Keratinocyte (primary cell): Measurements from ENCODE around the gene DLGAP1. TPM values are rescaled to one million over a fixed set of nuclear protein-coding genes. Genes with fewer than 3 reads are reported as not detected.

Experiments used
- DNase-seq: peaks from one replicate; pipeline ENCODE4 v3.0.0-alpha.2; 2011; ENCODE audit warnings: low read depth, missing footprints, low spot score
- FAIRE-seq: peaks from 2 replicates; lab custom pipeline; 2011; peaks lifted over from hg19 to GRCh38; lab: Jason Lieb, UNC
- H2AFZ ChIP-seq: 2 replicates; pipeline ENCODE4 v1.6.0; 2012; ENCODE audit warnings: low read length, control low read depth, inconsistent platforms; ENCODE audit not compliant: control insufficient read depth
- H3K27ac ChIP-seq: 2 replicates; pipeline ENCODE4 v1.5.1; 2011; ENCODE audit warnings: low read length; ENCODE audit not compliant: control insufficient read depth, insufficient read depth
- H3K27me3 ChIP-seq: 3 replicates; pipeline ENCODE4 v1.6.0; 2011; ENCODE audit warnings: low read length; ENCODE audit not compliant: control insufficient read depth, insufficient read depth; ENCODE audit errors: extremely low read depth
- H3K36me3 ChIP-seq, 2 experiments: 2 replicates in 1 of 2; 3 replicates in 1 of 2; pipeline ENCODE4 v1.5.1; 2011; ENCODE audit warnings: low read length in 2 of 2, mild to moderate bottlenecking in 1 of 2; ENCODE audit not compliant: control insufficient read depth in 2 of 2, insufficient read depth in 2 of 2; ENCODE audit errors: extremely low read depth in 1 of 2
- H3K4me1 ChIP-seq: 3 replicates; pipeline ENCODE4 v1.5.1; 2011; ENCODE audit warnings: low read length; ENCODE audit not compliant: control insufficient read depth, insufficient read depth; ENCODE audit errors: extremely low read depth
- H3K4me2 ChIP-seq: 3 replicates; pipeline ENCODE4 v1.6.0; 2011; ENCODE audit warnings: low read depth, low read length; ENCODE audit not compliant: control insufficient read depth, insufficient read depth; ENCODE audit errors: extremely low read depth
- H3K4me3 ChIP-seq, 3 experiments: fragments of 200-600 bp in 1 of 3; sonication (generic) in 1 of 3; 2 replicates in 2 of 3; 3 replicates in 1 of 3; pipeline ENCODE4 v1.5.1; 2011 to 2016; ENCODE audit warnings: low read length in 3 of 3, mild to moderate bottlenecking in 3 of 3, control low read depth in 2 of 3, inconsistent platforms in 1 of 3, low read depth in 1 of 3, mixed read lengths in 1 of 3, mixed run types in 1 of 3, moderate library complexity in 1 of 3; ENCODE audit not compliant: control insufficient read depth in 2 of 3, insufficient read depth in 2 of 3; ENCODE audit errors: extremely low read depth in 1 of 3
- H3K79me2 ChIP-seq: 2 replicates; pipeline ENCODE4 v1.6.0; 2012; ENCODE audit warnings: low read length; ENCODE audit not compliant: control insufficient read depth, insufficient read depth
- H3K9ac ChIP-seq: 3 replicates; pipeline ENCODE4 v1.6.0; 2011; ENCODE audit warnings: low read length; ENCODE audit not compliant: control insufficient read depth, insufficient read depth; ENCODE audit errors: extremely low read depth
- H3K9me1 ChIP-seq: 3 replicates; pipeline ENCODE4 v1.6.0; 2011; ENCODE audit warnings: low read length; ENCODE audit not compliant: control insufficient read depth, insufficient read depth; ENCODE audit errors: extremely low read depth
- H3K9me3 ChIP-seq: 2 replicates; pipeline ENCODE4 v1.5.1; 2012; ENCODE audit warnings: low read depth, low read length; ENCODE audit not compliant: control insufficient read depth
- H4K20me1 ChIP-seq: 3 replicates; pipeline ENCODE4 v1.6.0; 2011; ENCODE audit warnings: low read length; ENCODE audit not compliant: control insufficient read depth, insufficient read depth; ENCODE audit errors: extremely low read depth
- EZH2 ChIP-seq: IDR thresholded peaks from one replicate; pipeline ENCODE4 v1.6.1; 2012; ENCODE audit warnings: inconsistent platforms, mild to moderate bottlenecking, low read length, moderate library complexity
- dilution Hi-C: fragments of 300-500 bp; cut with MboI; formaldehyde crosslinking; loops from one replicate; pipeline ENCODE4 v1.7.0; 2020; ENCODE audit warnings: low sequenced_read_pairs; ENCODE audit not compliant: extremely low pct_ligation_motif_present
- polyA plus RNA-seq, 5 experiments: library from polyadenylated mRNA; depleted of rRNA in 3 of 5; stranded (reverse) in 3 of 5; stranded (forward) in 1 of 5; unstranded in 1 of 5; fragments of >200 nt; gene quantifications; 1 replicate in 1 of 5; 2 replicates in 3 of 5; 3 replicates in 1 of 5; pipeline versions ENCODE4 v1.2.1 to v1.2.3, GENCODE V29; 2011 to 2012; ENCODE audit warnings: missing spikeins in 2 of 5, low read depth in 1 of 5, low replicate concordance in 1 of 5
- TF ChIP-seq, protein P1 (sequence below), 3 experiments: IDR thresholded peaks in 1 of 3; conservative IDR thresholded peaks in 1 of 3; optimal IDR thresholded peaks in 1 of 3; 2 replicates in 2 of 3; 3 replicates in 1 of 3; pipeline versions ENCODE3 to v1.5.1; 2011; ENCODE audit warnings: low read length in 3 of 3, mild to moderate bottlenecking in 3 of 3, moderate library complexity in 2 of 3, control low read depth in 1 of 3, inconsistent platforms in 1 of 3; ENCODE audit not compliant: insufficient read depth in 2 of 3; ENCODE audit errors: extremely low read depth in 1 of 3

Gene DLGAP1
- polyA plus RNA-seq, 1 donor (not counting 4 experiments of a cell fraction or from before 2014, with no cell fraction given), result not detected

DNA sequence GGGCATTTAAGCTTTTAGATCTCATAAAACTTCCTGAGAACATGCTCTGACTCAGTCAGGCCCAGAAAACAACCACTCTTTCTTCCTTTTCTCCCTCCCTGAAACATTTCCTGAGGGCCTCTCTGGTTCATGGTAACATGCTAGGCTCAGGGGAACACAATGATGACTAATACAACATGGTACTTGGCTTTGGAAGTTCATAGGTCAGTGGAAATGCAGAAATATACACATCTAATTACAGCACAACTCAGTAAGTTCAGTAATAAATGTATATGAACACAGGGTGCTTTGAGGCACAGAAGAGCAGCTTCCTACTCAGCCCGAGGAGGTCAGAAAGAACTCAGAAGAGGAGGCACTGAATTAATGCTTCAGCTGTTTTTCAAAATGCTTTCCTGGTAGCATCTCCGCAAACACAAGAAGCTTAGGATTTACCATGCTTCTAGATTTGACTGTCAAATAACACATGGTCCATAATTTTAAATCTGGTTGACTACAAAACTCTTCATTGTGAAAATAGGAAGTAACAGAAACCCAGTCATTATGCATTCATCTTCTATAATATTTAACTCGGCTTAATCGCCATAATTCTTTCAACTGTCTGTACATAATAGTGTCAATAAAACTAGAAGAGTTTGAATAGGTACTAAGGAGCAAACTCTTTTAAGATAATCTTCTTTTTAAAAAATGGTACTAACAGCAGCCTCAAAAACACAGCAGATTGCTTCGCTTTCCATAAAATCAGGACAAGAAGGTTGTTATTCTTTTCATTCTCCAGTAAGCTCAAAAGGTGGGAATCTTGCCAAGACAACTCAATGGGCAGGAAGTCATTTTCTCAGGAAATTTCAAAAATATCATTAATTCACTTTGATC lies 251.3 kb downstream of the DLGAP1 start:
- Histone ChIP-seq H3K27me3 (no peaks in the 10 kb centered on the region), H3K4me3 (no peak overlapping the region), H3K9me3 (peaks cover 3% of the 10 kb centered on the region), H4K20me1 (no peaks in the 10 kb centered on the region), H2AFZ (no peak overlapping the region), H3K4me2 (no peak overlapping the region), H3K9me1 (no peaks in the 10 kb centered on the region), H3K4me1 (no peaks in the 10 kb centered on the region), H3K9ac (no peak overlapping the region), H3K36me3 (no peaks in the 10 kb centered on the region), H3K27ac (no peak overlapping the region), H3K79me2 (no peaks in the 10 kb centered on the region)
- DNase-seq, result no peak
- dilution Hi-C loops, result no loop called here
- FAIRE-seq, result no peak
- TF ChIP-seq EZH2, result no peak
- TF ChIP-seq, protein P1, sequence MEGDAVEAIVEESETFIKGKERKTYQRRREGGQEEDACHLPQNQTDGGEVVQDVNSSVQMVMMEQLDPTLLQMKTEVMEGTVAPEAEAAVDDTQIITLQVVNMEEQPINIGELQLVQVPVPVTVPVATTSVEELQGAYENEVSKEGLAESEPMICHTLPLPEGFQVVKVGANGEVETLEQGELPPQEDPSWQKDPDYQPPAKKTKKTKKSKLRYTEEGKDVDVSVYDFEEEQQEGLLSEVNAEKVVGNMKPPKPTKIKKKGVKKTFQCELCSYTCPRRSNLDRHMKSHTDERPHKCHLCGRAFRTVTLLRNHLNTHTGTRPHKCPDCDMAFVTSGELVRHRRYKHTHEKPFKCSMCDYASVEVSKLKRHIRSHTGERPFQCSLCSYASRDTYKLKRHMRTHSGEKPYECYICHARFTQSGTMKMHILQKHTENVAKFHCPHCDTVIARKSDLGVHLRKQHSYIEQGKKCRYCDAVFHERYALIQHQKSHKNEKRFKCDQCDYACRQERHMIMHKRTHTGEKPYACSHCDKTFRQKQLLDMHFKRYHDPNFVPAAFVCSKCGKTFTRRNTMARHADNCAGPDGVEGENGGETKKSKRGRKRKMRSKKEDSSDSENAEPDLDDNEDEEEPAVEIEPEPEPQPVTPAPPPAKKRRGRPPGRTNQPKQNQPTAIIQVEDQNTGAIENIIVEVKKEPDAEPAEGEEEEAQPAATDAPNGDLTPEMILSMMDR (optimal IDR thresholded peaks at IDR 0.05 in 1 of 3, IDR thresholded peaks at IDR 0.05 in 1 of 3, conservative IDR thresholded peaks at IDR 0.05 in 1 of 3; ENCODE audit: extremely low read depth in 1 of 3, insufficient read depth in 2 of 3, low read length in 3 of 3), result no peak

DNA sequence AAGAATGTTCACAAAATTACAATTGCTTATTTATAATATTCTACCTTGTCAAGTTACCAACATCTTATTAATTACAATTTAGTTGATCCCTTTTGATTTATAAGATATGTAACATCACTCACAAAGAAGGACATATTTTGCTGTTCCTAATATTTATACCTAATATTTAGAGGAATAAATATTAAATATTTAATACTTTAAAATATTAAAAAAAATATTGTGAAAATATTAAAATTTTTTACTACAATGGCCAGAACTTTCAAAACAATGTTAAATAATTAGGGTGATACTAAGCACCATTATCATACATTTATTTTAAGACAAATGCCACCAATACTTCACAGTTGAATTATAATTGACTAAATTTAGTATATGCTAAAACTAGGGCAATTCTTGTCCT lies 254.7 kb downstream of the DLGAP1 start:
- Histone ChIP-seq H3K4me1 (no peaks in the 10 kb centered on the region), H3K27ac (no peak overlapping the region), H3K79me2 (no peaks in the 10 kb centered on the region), H3K4me3 (no peak overlapping the region), H3K9ac (no peak overlapping the region), H3K36me3 (no peaks in the 10 kb centered on the region), H3K27me3 (no peaks in the 10 kb centered on the region), H3K9me1 (no peaks in the 10 kb centered on the region), H2AFZ (no peak overlapping the region), H3K9me3 (peaks cover 3% of the 10 kb centered on the region), H3K4me2 (no peak overlapping the region), H4K20me1 (no peaks in the 10 kb centered on the region)
- no peak for DNase-seq
- dilution Hi-C loops, result no loop called here
- no peak for FAIRE-seq
- TF ChIP-seq EZH2, result no peak
- TF ChIP-seq, protein P1 (optimal IDR thresholded peaks at IDR 0.05 in 1 of 3, IDR thresholded peaks at IDR 0.05 in 1 of 3, conservative IDR thresholded peaks at IDR 0.05 in 1 of 3; ENCODE audit: extremely low read depth in 1 of 3, insufficient read depth in 2 of 3, low read length in 3 of 3), result no peak
